Placental pericyte (primary cell): ENCODE data around the gene KLHL36. TPM values are rescaled to one million over a fixed set of nuclear protein-coding genes. Genes with fewer than 3 reads are reported as not detected.

Source experiments
- total RNA-seq: library from RNA; depleted of rRNA; stranded (reverse); fragments of >200 nt; gene quantifications from 2 replicates; pipeline ENCODE4 v1.2.3, GENCODE V29; 2012

KLHL36 gene
- total RNA-seq: 41.4 and 65.9 TPM in 2 replicates

DNA sequence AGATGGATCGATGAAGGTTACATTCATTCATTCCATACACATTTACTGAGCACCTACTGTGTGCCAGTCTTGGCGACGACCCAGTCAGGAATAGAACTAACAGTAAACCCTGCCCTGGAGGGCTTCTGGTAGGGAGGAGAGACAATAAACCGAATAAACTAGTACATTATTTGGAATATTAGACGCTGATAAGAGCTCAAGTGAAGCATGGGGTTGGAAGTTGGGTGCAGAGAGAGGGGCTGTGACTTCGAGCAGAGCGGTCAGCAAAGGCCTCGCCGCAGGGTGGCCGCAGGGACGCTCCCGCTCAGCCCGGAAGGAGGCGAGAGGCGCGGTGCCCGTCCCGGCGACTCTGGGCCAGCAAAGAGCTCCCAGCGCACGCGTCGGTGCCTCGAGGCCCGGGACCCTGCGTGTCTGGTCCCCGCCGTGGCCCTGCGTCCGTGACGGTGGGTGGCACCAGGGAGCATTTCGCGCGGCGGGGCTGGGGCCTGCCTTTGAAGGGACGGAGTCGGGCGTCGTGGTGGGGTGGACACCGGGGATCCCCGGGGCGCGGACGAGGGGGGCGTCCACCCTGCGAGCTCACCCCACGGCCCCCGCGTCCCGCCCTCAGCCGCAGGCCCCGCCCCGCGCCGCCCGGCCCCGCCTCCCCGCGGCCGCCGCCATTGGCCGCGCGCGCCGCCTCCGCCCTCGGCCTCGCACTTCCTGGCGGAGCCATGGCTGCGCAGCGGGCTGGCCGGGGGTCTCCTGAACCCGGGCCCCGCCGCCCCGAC, at the start of gene KLHL36:
Gene KLHL36 (plus strand): TSS at position 684 of the 767 bp plus-strand sequence. CDS start 2,357 bp downstream, outside the sequence.

DNA sequence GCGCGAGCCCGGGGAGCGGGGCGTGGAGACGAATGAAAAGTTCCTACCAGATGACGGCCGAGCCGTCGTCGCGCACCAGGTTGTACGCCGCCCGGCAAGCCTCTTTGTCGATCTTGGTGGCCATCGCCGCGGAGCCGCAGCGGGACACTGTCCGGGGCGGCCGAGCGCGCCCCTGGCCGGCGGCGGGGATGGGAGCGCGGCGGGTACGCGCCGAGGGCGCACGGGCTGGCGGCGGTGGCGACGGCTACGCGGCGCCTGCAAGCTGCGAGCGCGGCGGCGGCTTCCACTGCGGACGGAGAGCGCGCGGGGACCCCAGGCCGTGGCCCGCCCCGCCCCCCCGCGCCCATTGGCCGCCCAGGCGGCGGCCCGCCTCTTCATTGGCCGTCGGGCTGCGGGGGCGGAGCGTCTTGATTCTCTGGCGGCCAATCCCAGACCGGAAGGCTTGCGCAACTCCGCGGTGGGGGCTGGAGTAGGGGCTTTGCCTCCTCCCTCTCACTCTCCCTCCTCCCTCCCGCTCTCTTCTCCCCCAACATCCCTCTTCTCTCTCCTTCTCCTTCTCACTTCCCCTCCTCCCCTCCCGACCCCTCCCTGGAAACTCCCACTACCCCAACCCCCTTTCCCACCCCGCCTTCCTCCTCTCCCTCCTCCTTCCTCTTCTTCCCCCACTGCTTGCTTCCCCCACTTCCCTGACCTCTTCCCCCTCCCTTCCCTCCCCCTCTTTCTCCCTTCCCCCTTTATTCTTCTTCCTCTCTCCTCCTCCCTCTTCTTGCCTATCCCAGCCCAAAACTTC, 30.3 kb upstream of the KLHL36 start, which contains the start of gene COTL1:
Gene COTL1 (minus strand): TSS at position 288 of the 790 bp plus-strand sequence. CDS start 164 bp downstream, at position 124.

GRCh38 chr16:84699712-84700445, 51.6 kb downstream of the KLHL36 start, which contains the start of gene USP10:
Gene USP10, plus strand, starts transcription at chr16:84700000. Its CDS starts 91 bp downstream, at chr16:84700091.

Other genes with a start within 250 kb of the KLHL36 start
- gene MEAK7, start 143.9 kb upstream of the KLHL36 start, total RNA-seq: 40.0 and 49.7 TPM in 2 replicates
- 140 and 373 TPM in 2 replicates for gene COTL1, start 30.4 kb upstream of the KLHL36 start, total RNA-seq
- 58.4 and 113 TPM in 2 replicates for gene USP10, start 51.5 kb downstream of the KLHL36 start, total RNA-seq
- gene CRISPLD2, start 171.5 kb downstream of the KLHL36 start, total RNA-seq: 26.9 and 127 TPM in 2 replicates